ENCODE measurements around the gene ENTR1. TPM values are rescaled to one million over a fixed set of nuclear protein-coding genes. Genes with fewer than 3 reads are reported as not detected.

The ENTR1 gene
- total RNA-seq, 2 donors from 2014 or later = 25.3 to 43.1 TPM

DNA sequence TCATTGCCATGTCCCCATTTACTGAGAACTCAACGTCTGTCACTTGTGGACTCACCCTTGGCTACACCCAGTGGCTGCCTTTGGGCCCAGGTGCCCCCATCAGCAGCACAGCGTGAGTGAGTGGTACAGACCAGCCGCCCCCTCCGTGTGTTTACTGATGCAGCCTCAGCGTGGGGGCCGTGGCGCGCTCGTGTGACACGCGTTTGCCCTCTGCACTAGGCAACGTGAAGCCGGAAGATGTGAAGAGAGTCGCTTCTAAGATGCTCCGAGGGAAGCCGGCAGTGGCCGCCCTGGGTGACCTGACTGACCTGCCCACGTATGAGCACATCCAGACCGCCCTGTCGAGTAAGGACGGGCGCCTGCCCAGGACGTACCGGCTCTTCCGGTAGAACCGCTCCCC, 12.5 kb upstream of the ENTR1 start:
- Histone ChIP-seq H3K4me3 (no peak overlapping the region), H3K27me3 (replicated peaks; ENCODE audit: insufficient read depth) (no peaks in the 10 kb centered on the region), H3K4me1 (ENCODE audit: control insufficient read depth in 1 of 2, low read depth in 2 of 2) (no peaks in the 10 kb centered on the region), H3K27ac (no peak overlapping the region), H3K9me3 (no peaks in the 10 kb centered on the region), H3K36me3 (peaks cover 57% of the 10 kb centered on the region)
- DNase-seq (ENCODE audit: low spot score) = no peak
- no peak for TF ChIP-seq CTCF (IDR thresholded peaks at IDR 0.05)
- no peak for ATAC-seq (ENCODE audit: insufficient number of reproducible peaks, low FRiP score, low read depth)

GRCh38 chr9:136421791-136422190, 11.4 kb upstream of the ENTR1 start:
- Histone ChIP-seq H3K4me3 (no peak overlapping the region), H3K36me3 (peaks cover 68% of the 10 kb centered on the region), H3K9me3 (no peaks in the 10 kb centered on the region), H3K27ac (no peak overlapping the region), H3K27me3 (replicated peaks; ENCODE audit: insufficient read depth) (no peaks in the 10 kb centered on the region), H3K4me1 (ENCODE audit: control insufficient read depth in 1 of 2, low read depth in 2 of 2) (no peaks in the 10 kb centered on the region)
- TF ChIP-seq CTCF (IDR thresholded peaks at IDR 0.05) = no peak
- ATAC-seq (ENCODE audit: insufficient number of reproducible peaks, low FRiP score, low read depth) = no peak
- no peak for DNase-seq (ENCODE audit: low spot score)

- H3K36me3 ChIP-seq = peaks cover 88% of the 10 kb centered on the region
- TF ChIP-seq CTCF (IDR thresholded peaks at IDR 0.05) = no peak
- H3K4me1 ChIP-seq (ENCODE audit: control insufficient read depth in 1 of 2, low read depth in 2 of 2) = no peaks in the 10 kb centered on the region
- no peaks in the 10 kb centered on the region for H3K27me3 ChIP-seq (replicated peaks; ENCODE audit: insufficient read depth)
- H3K27ac ChIP-seq = no peak overlapping the region
- no peaks in the 10 kb centered on the region for H3K9me3 ChIP-seq
- ATAC-seq (ENCODE audit: insufficient number of reproducible peaks, low FRiP score, low read depth) (no peak), DNase-seq (ENCODE audit: low spot score) (no peak)
- no peak overlapping the region for H3K4me3 ChIP-seq
Observed at GRCh38 chr9:136419092-136419420, 8.6 kb upstream of the ENTR1 start.

GRCh38 chr9:136418182-136419091, 8.0 kb upstream of the ENTR1 start:
- Histone ChIP-seq H3K27ac (no peak overlapping the region), H3K4me3 (no peak overlapping the region), H3K9me3 (no peaks in the 10 kb centered on the region), H3K27me3 (replicated peaks; ENCODE audit: insufficient read depth) (no peaks in the 10 kb centered on the region), H3K4me1 (ENCODE audit: control insufficient read depth in 1 of 2, low read depth in 2 of 2) (no peaks in the 10 kb centered on the region), H3K36me3 (peaks cover 89% of the 10 kb centered on the region)
- no peak for DNase-seq (ENCODE audit: low spot score)
- no peak for TF ChIP-seq CTCF (IDR thresholded peaks at IDR 0.05)
- ATAC-seq (ENCODE audit: insufficient number of reproducible peaks, low FRiP score, low read depth) = no peak

DNA sequence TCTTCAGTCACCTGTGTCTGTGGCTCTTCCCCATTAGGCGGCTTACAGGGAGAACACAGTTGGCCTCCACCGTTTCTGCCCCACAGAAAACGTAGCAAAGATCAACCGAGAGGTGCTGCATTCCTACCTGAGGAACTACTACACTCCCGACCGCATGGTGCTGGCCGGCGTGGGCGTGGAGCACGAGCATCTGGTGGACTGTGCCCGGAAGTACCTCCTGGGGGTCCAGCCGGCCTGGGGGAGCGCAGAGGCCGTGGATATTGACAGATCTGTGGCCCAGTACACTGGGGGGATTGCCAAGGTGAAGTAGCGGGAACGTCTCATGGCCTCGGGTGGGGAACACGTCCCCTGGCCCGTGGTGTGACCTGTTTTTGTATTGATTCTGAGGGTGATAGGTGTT, 6.5 kb upstream of the ENTR1 start:
- peaks cover 81% of the 10 kb centered on the region for H3K36me3 ChIP-seq

More for the DNA sequence above, 6.5 kb upstream of the ENTR1 start:
- TF ChIP-seq CTCF (IDR thresholded peaks at IDR 0.05) = no peak
- no peak overlapping the region for H3K4me3 ChIP-seq
- H3K27ac ChIP-seq = no peak overlapping the region
- H3K4me1 ChIP-seq (ENCODE audit: control insufficient read depth in 1 of 2, low read depth in 2 of 2) = peaks cover 0 to under 1% of the 10 kb centered on the region in 2 donors
- H3K27me3 ChIP-seq (replicated peaks; ENCODE audit: insufficient read depth) = no peaks in the 10 kb centered on the region
- no peaks in the 10 kb centered on the region for H3K9me3 ChIP-seq
- DNase-seq (ENCODE audit: low spot score) (no peak), ATAC-seq (ENCODE audit: insufficient number of reproducible peaks, low FRiP score, low read depth) (no peak)

Data from thoracic aorta (tissue), 2 donors.